ENCODE results near the gene ITGB1BP2.
"Not testable (repeated sequence)": the region's sequence is repeated elsewhere in the genome, so short reads cannot be mapped to it uniquely, and the experiment has no call there.

DNA sequence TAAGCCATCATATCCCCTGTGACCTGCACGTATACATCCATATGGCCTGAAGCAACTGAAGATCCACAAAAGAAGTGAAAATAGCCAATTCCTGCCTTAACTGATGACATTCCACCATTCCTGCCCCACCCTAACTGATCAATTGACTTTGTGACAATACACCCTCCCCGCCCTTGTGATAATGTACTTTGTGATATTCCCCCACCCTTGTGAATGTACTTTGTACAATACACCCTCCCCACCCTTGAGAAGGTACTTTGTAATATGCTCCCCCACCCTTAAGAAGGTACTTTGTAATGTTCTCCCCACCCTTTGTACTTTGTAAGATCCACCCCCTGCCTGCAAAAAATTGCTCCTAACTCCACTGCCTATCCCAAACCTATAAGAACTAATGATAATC is 29.2 kb upstream of the ITGB1BP2 start:
- not testable (repeated sequence) for TF ChIP-seq POLR2A (IDR thresholded peaks at IDR 0.05)
- TF ChIP-seq, protein P1, sequence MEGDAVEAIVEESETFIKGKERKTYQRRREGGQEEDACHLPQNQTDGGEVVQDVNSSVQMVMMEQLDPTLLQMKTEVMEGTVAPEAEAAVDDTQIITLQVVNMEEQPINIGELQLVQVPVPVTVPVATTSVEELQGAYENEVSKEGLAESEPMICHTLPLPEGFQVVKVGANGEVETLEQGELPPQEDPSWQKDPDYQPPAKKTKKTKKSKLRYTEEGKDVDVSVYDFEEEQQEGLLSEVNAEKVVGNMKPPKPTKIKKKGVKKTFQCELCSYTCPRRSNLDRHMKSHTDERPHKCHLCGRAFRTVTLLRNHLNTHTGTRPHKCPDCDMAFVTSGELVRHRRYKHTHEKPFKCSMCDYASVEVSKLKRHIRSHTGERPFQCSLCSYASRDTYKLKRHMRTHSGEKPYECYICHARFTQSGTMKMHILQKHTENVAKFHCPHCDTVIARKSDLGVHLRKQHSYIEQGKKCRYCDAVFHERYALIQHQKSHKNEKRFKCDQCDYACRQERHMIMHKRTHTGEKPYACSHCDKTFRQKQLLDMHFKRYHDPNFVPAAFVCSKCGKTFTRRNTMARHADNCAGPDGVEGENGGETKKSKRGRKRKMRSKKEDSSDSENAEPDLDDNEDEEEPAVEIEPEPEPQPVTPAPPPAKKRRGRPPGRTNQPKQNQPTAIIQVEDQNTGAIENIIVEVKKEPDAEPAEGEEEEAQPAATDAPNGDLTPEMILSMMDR (IDR thresholded peaks at IDR 0.05) = not testable (repeated sequence)

All from vagina (tissue), 2 donors.